HEK293 (cell line): ENCODE data around the gene XIRP1.

Experiments used
- BCL11A ChIP-seq: fragments of 450-650 bp; formaldehyde crosslinking; IDR thresholded peaks from 2 replicates; pipeline ENCODE4 v1.5.1; 2016; ENCODE audit warnings: low read depth, missing biosample characterization, missing genetic modification characterization
- KLF10 ChIP-seq: fragments of 450-650 bp; IDR thresholded peaks from 2 replicates; pipeline ENCODE4 v1.5.1; 2018; ENCODE audit warnings: missing biosample characterization, mild to moderate bottlenecking, missing genetic modification characterization
- MZF1 ChIP-seq: fragments of 450-650 bp; formaldehyde crosslinking; IDR thresholded peaks from 2 replicates; pipeline ENCODE4 v1.5.1; 2017; ENCODE audit warnings: missing biosample characterization, missing genetic modification characterization, borderline replicate concordance
- OVOL3 ChIP-seq: fragments of 450-650 bp; formaldehyde crosslinking; IDR thresholded peaks from 2 replicates; pipeline ENCODE4 v1.5.1; 2016; ENCODE audit warnings: missing biosample characterization, missing genetic modification characterization
- SCRT1 ChIP-seq: fragments of 450-650 bp; formaldehyde crosslinking; IDR thresholded peaks from 2 replicates; pipeline ENCODE4 v1.5.1; 2016; ENCODE audit warnings: missing biosample characterization, missing genetic modification characterization, borderline replicate concordance
- WT1 ChIP-seq: fragments of 450-650 bp; formaldehyde crosslinking; IDR thresholded peaks from 2 replicates; pipeline ENCODE4 v1.5.1; 2016; ENCODE audit warnings: missing biosample characterization, missing genetic modification characterization
- ZBTB48 ChIP-seq: fragments of 450-650 bp; formaldehyde crosslinking; IDR thresholded peaks from 2 replicates; pipeline ENCODE4 v1.5.1; 2016; ENCODE audit warnings: missing biosample characterization, missing genetic modification characterization
- ZEB2 ChIP-seq: fragments of 450-650 bp; formaldehyde crosslinking; IDR thresholded peaks from 2 replicates; pipeline ENCODE4 v1.5.1; 2016; ENCODE audit warnings: missing biosample characterization, missing genetic modification characterization
- ZFHX2 ChIP-seq: fragments of 450-650 bp; formaldehyde crosslinking; conservative IDR thresholded peaks from 2 replicates; pipeline ENCODE4 v1.5.1; 2016; ENCODE audit warnings: missing biosample characterization, missing genetic modification characterization
- ZFP69B ChIP-seq: fragments of 450-650 bp; formaldehyde crosslinking; IDR thresholded peaks from 2 replicates; pipeline ENCODE4 v1.5.1; 2016; ENCODE audit warnings: missing biosample characterization, missing genetic modification characterization
- ZNF10 ChIP-seq: fragments of 450-650 bp; formaldehyde crosslinking; IDR thresholded peaks from 2 replicates; pipeline ENCODE4 v1.5.1; 2017; ENCODE audit warnings: missing biosample characterization, missing genetic modification characterization
- ZNF174 ChIP-seq: fragments of 450-650 bp; formaldehyde crosslinking; IDR thresholded peaks from 2 replicates; pipeline ENCODE4 v1.5.0; 2017; ENCODE audit warnings: missing biosample characterization, mild to moderate bottlenecking, missing genetic modification characterization
- ZNF292 ChIP-seq: fragments of 450-650 bp; formaldehyde crosslinking; IDR thresholded peaks from 2 replicates; pipeline ENCODE4 v1.5.1; 2016; ENCODE audit warnings: low read depth, missing biosample characterization, missing genetic modification characterization, borderline replicate concordance
- ZNF433 ChIP-seq: fragments of 450-650 bp; formaldehyde crosslinking; IDR thresholded peaks from 2 replicates; pipeline ENCODE4 v1.5.1; 2016; ENCODE audit warnings: missing biosample characterization, missing genetic modification characterization, low read depth
- ZNF501 ChIP-seq: fragments of 450-650 bp; formaldehyde crosslinking; IDR thresholded peaks from 2 replicates; pipeline ENCODE4 v1.5.1; 2016; ENCODE audit warnings: missing biosample characterization, missing genetic modification characterization
- ZNF544 ChIP-seq: fragments of 450-650 bp; formaldehyde crosslinking; IDR thresholded peaks from 2 replicates; pipeline ENCODE4 v1.5.0; 2017; ENCODE audit warnings: missing biosample characterization, missing genetic modification characterization
- ZNF549 ChIP-seq: fragments of 450-650 bp; IDR thresholded peaks from 2 replicates; pipeline ENCODE4 v1.5.1; 2018; ENCODE audit warnings: missing biosample characterization, missing genetic modification characterization, mild to moderate bottlenecking, inconsistent platforms, moderate library complexity
- ZNF621 ChIP-seq: fragments of 450-650 bp; formaldehyde crosslinking; IDR thresholded peaks from 2 replicates; pipeline ENCODE4 v1.5.1; 2017; ENCODE audit warnings: missing biosample characterization, missing genetic modification characterization
- ZNF629 ChIP-seq: fragments of 450-650 bp; formaldehyde crosslinking; IDR thresholded peaks from 2 replicates; pipeline ENCODE4 v1.5.1; 2017; ENCODE audit warnings: missing biosample characterization, missing genetic modification characterization
- ZNF660 ChIP-seq: fragments of 450-650 bp; IDR thresholded peaks from 2 replicates; pipeline ENCODE4 v1.5.1; 2018; ENCODE audit warnings: missing biosample characterization, mild to moderate bottlenecking, missing genetic modification characterization
- ZNF701 ChIP-seq: fragments of 450-650 bp; formaldehyde crosslinking; IDR thresholded peaks from 2 replicates; pipeline ENCODE4 v1.5.1; 2016; ENCODE audit warnings: missing biosample characterization, missing genetic modification characterization
- ZNF777 ChIP-seq: fragments of 450-650 bp; formaldehyde crosslinking; IDR thresholded peaks from 2 replicates; pipeline ENCODE4 v1.5.1; 2017; ENCODE audit warnings: missing biosample characterization, missing genetic modification characterization, borderline replicate concordance
- ZNF837 ChIP-seq: fragments of 450-650 bp; formaldehyde crosslinking; IDR thresholded peaks from 2 replicates; pipeline ENCODE4 v1.5.1; 2016; ENCODE audit warnings: missing biosample characterization, missing genetic modification characterization
- ZNF843 ChIP-seq: fragments of 450-650 bp; formaldehyde crosslinking; IDR thresholded peaks from 2 replicates; pipeline ENCODE4 v1.5.1; 2016; ENCODE audit warnings: missing biosample characterization, missing genetic modification characterization
- TF ChIP-seq, protein P1 (sequence below): fragments of 450-650 bp; formaldehyde crosslinking; IDR thresholded peaks from 2 replicates; pipeline ENCODE4 v1.5.1; 2016; ENCODE audit warnings: missing biosample characterization, missing genetic modification characterization
- TF ChIP-seq, protein P2 (sequence below): fragments of 450-650 bp; formaldehyde crosslinking; IDR thresholded peaks from 2 replicates; pipeline ENCODE4 v1.5.1; 2016; ENCODE audit warnings: missing biosample characterization, missing genetic modification characterization
- TF ChIP-seq, protein P3 (sequence below): fragments of 450-650 bp; formaldehyde crosslinking; conservative IDR thresholded peaks from 2 replicates; pipeline ENCODE4 v1.5.1; 2016; ENCODE audit warnings: low read depth, missing biosample characterization, missing genetic modification characterization
- TF ChIP-seq, protein P4 (sequence below): fragments of 450-650 bp; formaldehyde crosslinking; IDR thresholded peaks from 2 replicates; pipeline ENCODE4 v1.5.0; 2017; ENCODE audit warnings: missing biosample characterization, missing genetic modification characterization, borderline replicate concordance
- TF ChIP-seq, protein P5 (sequence below): fragments of 450-650 bp; formaldehyde crosslinking; IDR thresholded peaks from 2 replicates; pipeline ENCODE4 v1.5.1; 2016; ENCODE audit warnings: missing biosample characterization, missing genetic modification characterization, low read depth

Gene XIRP1

DNA sequence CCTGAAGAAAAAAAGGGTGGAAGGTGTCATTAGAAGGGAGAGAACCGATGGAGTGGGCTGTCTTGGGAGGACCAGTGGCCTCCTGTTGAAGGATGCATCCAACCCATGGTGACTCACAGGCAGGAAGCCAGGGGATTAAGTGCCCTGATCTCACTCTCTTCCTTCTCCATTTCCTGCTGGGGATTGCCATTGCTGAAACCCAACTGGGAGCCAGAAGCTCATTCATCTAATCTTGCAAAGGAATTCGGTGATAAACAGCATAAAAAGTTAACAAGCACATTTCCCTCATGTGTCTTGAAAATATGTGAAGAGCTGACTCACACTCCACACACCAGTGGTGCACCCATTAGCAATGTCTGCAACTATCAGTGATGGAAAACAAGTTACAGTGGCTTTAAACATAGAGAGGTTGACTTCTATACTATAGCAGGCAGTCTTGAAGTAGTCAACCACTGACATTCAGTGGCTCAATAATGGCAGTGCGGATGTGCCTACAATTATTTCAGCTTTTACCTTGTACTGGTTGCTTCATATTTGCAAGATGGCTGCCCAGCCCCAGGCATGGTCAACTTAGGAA, 26.2 kb downstream of the XIRP1 start (continued):
- TF ChIP-seq ZFP69B (tag by site-specific recombination) (no peak), ZNF292 (tag by site-specific recombination) (no peak), ZEB2 (tag by site-specific recombination) (no peak), ZNF544 (no peak), OVOL3 (tag by site-specific recombination) (no peak), ZNF629 (tag by site-specific recombination) (peak; percentile 44; the same call in 1 of the 2 replicates), ZNF10 (tag by site-specific recombination) (no peak), ZBTB48 (no peak), WT1 (tag by site-specific recombination) (no peak), ZNF501 (no peak), BCL11A (tag by site-specific recombination) (no peak), ZNF777 (no peak), ZNF549 (tag by site-specific recombination) (no peak), MZF1 (no peak), ZFHX2 (tag by site-specific recombination) (no peak), ZNF843 (tag by site-specific recombination) (no peak), KLF10 (tag by site-specific recombination) (no peak), SCRT1 (tag by site-specific recombination) (no peak), ZNF621 (no peak), ZNF837 (tag by site-specific recombination) (no peak), ZNF174 (no peak), ZNF660 (0 out of 2 replicates have a peak, but pooled peaks have one; percentile 35), ZNF433 (tag by site-specific recombination) (no peak), ZNF701 (tag by site-specific recombination) (no peak)
- TF ChIP-seq, protein P1, sequence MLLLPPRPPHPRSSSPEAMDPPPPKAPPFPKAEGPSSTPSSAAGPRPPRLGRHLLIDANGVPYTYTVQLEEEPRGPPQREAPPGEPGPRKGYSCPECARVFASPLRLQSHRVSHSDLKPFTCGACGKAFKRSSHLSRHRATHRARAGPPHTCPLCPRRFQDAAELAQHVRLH (tag by site-specific recombination), result no peak
- TF ChIP-seq, protein P2, sequence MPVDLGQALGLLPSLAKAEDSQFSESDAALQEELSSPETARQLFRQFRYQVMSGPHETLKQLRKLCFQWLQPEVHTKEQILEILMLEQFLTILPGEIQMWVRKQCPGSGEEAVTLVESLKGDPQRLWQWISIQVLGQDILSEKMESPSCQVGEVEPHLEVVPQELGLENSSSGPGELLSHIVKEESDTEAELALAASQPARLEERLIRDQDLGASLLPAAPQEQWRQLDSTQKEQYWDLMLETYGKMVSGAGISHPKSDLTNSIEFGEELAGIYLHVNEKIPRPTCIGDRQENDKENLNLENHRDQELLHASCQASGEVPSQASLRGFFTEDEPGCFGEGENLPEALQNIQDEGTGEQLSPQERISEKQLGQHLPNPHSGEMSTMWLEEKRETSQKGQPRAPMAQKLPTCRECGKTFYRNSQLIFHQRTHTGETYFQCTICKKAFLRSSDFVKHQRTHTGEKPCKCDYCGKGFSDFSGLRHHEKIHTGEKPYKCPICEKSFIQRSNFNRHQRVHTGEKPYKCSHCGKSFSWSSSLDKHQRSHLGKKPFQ (tag by site-specific recombination), result no peak
- TF ChIP-seq, protein P3, sequence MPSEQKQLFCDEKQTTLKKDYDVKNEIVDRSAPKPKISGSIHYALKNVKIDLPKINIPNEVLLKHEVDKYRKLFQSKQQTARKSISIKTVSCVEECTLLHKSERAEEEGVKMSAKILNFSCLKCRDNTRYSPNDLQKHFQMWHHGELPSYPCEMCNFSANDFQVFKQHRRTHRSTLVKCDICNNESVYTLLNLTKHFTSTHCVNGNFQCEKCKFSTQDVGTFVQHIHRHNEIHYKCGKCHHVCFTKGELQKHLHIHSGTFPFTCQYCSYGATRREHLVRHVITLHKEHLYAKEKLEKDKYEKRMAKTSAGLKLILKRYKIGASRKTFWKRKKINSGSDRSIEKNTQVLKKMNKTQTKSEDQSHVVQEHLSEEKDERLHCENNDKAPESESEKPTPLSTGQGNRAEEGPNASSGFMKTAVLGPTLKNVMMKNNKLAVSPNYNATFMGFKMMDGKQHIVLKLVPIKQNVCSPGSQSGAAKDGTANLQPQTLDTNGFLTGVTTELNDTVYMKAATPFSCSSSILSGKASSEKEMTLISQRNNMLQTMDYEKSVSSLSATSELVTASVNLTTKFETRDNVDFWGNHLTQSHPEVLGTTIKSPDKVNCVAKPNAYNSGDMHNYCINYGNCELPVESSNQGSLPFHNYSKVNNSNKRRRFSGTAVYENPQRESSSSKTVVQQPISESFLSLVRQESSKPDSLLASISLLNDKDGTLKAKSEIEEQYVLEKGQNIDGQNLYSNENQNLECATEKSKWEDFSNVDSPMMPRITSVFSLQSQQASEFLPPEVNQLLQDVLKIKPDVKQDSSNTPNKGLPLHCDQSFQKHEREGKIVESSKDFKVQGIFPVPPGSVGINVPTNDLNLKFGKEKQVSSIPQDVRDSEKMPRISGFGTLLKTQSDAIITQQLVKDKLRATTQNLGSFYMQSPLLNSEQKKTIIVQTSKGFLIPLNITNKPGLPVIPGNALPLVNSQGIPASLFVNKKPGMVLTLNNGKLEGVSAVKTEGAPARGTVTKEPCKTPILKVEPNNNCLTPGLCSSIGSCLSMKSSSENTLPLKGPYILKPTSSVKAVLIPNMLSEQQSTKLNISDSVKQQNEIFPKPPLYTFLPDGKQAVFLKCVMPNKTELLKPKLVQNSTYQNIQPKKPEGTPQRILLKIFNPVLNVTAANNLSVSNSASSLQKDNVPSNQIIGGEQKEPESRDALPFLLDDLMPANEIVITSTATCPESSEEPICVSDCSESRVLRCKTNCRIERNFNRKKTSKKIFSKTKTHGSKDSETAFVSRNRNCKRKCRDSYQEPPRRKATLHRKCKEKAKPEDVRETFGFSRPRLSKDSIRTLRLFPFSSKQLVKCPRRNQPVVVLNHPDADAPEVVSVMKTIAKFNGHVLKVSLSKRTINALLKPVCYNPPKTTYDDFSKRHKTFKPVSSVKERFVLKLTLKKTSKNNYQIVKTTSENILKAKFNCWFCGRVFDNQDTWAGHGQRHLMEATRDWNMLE (tag by site-specific recombination), result peak; percentile 66
- TF ChIP-seq, protein P4, sequence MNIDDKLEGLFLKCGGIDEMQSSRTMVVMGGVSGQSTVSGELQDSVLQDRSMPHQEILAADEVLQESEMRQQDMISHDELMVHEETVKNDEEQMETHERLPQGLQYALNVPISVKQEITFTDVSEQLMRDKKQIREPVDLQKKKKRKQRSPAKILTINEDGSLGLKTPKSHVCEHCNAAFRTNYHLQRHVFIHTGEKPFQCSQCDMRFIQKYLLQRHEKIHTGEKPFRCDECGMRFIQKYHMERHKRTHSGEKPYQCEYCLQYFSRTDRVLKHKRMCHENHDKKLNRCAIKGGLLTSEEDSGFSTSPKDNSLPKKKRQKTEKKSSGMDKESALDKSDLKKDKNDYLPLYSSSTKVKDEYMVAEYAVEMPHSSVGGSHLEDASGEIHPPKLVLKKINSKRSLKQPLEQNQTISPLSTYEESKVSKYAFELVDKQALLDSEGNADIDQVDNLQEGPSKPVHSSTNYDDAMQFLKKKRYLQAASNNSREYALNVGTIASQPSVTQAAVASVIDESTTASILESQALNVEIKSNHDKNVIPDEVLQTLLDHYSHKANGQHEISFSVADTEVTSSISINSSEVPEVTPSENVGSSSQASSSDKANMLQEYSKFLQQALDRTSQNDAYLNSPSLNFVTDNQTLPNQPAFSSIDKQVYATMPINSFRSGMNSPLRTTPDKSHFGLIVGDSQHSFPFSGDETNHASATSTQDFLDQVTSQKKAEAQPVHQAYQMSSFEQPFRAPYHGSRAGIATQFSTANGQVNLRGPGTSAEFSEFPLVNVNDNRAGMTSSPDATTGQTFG (tag by site-specific recombination), result no peak
- TF ChIP-seq, protein P5, sequence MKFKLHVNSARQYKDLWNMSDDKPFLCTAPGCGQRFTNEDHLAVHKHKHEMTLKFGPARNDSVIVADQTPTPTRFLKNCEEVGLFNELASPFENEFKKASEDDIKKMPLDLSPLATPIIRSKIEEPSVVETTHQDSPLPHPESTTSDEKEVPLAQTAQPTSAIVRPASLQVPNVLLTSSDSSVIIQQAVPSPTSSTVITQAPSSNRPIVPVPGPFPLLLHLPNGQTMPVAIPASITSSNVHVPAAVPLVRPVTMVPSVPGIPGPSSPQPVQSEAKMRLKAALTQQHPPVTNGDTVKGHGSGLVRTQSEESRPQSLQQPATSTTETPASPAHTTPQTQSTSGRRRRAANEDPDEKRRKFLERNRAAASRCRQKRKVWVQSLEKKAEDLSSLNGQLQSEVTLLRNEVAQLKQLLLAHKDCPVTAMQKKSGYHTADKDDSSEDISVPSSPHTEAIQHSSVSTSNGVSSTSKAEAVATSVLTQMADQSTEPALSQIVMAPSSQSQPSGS (tag by site-specific recombination), result no peak
